Glutamatergic neuron (in vitro differentiated cells): ENCODE measurements around the gene FAM8A1. TPM values are rescaled to one million over a fixed set of nuclear protein-coding genes. Genes with fewer than 3 reads are reported as not detected.
A peak's percentile ranks its signal among the peaks of the same experiment; 100 is the strongest.
"Not testable (repeated sequence)": the region's sequence is repeated elsewhere in the genome, so short reads cannot be mapped to it uniquely, and the experiment has no call there.

Source experiments
- DNase-seq: peaks from one replicate; pipeline ENCODE4 v3.0.0; 2022
- H3K27ac Mint-ChIP-seq: one replicate; pipeline ENCODE4 v1.8.0; 2020; ENCODE audit warnings: mild to moderate bottlenecking, mixed read lengths, inconsistent platforms; ENCODE audit not compliant: unreplicated experiment
- H3K27me3 Mint-ChIP-seq: one replicate; pipeline ENCODE4 v1.8.0; 2020; ENCODE audit warnings: mild to moderate bottlenecking, moderate library complexity, mixed read lengths, inconsistent platforms; ENCODE audit not compliant: unreplicated experiment
- H3K36me3 Mint-ChIP-seq: one replicate; pipeline ENCODE4 v1.8.0; 2020; ENCODE audit warnings: mild to moderate bottlenecking, mixed read lengths, inconsistent platforms; ENCODE audit not compliant: unreplicated experiment
- H3K4me1 Mint-ChIP-seq: one replicate; pipeline ENCODE4 v1.8.0; 2020; ENCODE audit warnings: mild to moderate bottlenecking, low read depth, mixed read lengths, inconsistent platforms; ENCODE audit not compliant: unreplicated experiment
- H3K4me3 Mint-ChIP-seq: one replicate; pipeline ENCODE4 v1.8.0; 2020; ENCODE audit warnings: mild to moderate bottlenecking, mixed read lengths, inconsistent platforms; ENCODE audit not compliant: unreplicated experiment
- H3K9me3 Mint-ChIP-seq: one replicate; pipeline ENCODE4 v1.8.0; 2020; ENCODE audit warnings: mild to moderate bottlenecking, moderate library complexity, mixed read lengths, inconsistent platforms; ENCODE audit not compliant: unreplicated experiment
- total RNA-seq: library from RNA; stranded (reverse); fragmentation: NEBNext Ultra II Directional; extraction: Animal tissue kit (Norgen Biotek cat#: 25700); gene quantifications from one replicate; pipeline ENCODE4 v1.2.1, GENCODE V29; 2021; ENCODE audit not compliant: unreplicated experiment
- TF ChIP-seq, protein P1 (sequence below): fragments of 200-600 bp; sonication (generic); IDR thresholded peaks from one replicate; pipeline ENCODE4 v1.5.0; 2021; ENCODE audit not compliant: partially characterized antibody, unreplicated experiment

FAM8A1 gene
- total RNA-seq, 1 donor from 2014 or later, result 16.5 TPM

DNA sequence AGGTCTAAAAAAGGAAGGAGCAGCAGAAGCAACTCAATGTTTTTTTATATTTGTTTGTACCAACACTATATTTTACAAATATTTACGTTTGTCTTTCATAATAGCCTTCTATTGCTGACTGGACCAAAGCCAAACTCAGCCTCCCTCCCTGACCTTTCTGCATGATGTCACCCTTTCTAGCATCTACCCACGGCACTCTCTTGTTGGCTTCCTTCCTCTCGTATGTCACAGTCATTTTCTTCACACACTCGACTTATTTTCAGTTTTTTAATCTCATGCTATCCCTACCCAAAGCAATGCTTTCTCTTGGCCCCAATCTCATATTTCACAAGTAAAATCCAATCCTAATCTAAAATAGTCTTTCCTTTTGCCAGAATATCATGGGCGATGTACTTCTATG lies 16.3 kb upstream of the FAM8A1 start:
- TF ChIP-seq, protein P1, sequence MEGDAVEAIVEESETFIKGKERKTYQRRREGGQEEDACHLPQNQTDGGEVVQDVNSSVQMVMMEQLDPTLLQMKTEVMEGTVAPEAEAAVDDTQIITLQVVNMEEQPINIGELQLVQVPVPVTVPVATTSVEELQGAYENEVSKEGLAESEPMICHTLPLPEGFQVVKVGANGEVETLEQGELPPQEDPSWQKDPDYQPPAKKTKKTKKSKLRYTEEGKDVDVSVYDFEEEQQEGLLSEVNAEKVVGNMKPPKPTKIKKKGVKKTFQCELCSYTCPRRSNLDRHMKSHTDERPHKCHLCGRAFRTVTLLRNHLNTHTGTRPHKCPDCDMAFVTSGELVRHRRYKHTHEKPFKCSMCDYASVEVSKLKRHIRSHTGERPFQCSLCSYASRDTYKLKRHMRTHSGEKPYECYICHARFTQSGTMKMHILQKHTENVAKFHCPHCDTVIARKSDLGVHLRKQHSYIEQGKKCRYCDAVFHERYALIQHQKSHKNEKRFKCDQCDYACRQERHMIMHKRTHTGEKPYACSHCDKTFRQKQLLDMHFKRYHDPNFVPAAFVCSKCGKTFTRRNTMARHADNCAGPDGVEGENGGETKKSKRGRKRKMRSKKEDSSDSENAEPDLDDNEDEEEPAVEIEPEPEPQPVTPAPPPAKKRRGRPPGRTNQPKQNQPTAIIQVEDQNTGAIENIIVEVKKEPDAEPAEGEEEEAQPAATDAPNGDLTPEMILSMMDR, result no peak
- peaks cover 5% of the 10 kb centered on the region for H3K27me3 Mint-ChIP-seq
- no peak overlapping the region for H3K4me3 Mint-ChIP-seq
- DNase-seq, result no peak
- peaks cover 6% of the 10 kb centered on the region for H3K36me3 Mint-ChIP-seq
- H3K27ac Mint-ChIP-seq, result no peak overlapping the region
- peaks cover under 1% of the 10 kb centered on the region for H3K4me1 Mint-ChIP-seq
- H3K9me3 Mint-ChIP-seq, result peaks cover 4% of the 10 kb centered on the region

DNA sequence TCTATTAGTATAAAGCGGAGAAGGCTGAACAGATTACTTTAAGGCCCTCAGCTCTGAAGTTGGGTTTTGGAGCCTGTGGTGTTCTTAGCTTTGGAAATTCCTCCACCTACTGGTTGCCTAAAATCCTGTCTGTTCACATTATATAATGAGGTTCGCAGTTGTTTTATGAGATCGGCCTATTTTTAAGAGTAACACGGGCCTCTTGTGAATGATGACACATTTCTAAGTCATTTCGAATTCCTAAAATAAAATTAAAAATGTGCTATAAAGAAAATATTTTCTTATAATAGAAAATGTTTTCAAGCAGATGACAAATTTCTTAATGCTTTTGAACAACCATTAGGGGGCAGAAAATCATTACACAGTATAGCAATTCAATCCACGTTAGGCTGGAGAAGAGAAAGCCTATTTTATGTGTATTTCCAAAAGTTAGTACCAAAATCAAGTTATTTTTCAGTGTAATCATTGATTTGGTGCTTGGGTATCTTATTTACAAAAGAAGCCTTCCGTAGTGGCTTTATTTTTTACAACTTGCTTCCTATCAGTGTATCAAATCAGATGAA lies 15.8 kb upstream of the FAM8A1 start:
- peaks cover 5% of the 10 kb centered on the region for H3K27me3 Mint-ChIP-seq
- H3K4me1 Mint-ChIP-seq, result peaks cover 6% of the 10 kb centered on the region
- peaks cover 6% of the 10 kb centered on the region for H3K36me3 Mint-ChIP-seq
- no peak overlapping the region for H3K27ac Mint-ChIP-seq
- H3K9me3 Mint-ChIP-seq, result peaks cover 4% of the 10 kb centered on the region
- no peak for DNase-seq
- TF ChIP-seq, protein P1, result peak; percentile 81
- H3K4me3 Mint-ChIP-seq, result no peak overlapping the region

DNA sequence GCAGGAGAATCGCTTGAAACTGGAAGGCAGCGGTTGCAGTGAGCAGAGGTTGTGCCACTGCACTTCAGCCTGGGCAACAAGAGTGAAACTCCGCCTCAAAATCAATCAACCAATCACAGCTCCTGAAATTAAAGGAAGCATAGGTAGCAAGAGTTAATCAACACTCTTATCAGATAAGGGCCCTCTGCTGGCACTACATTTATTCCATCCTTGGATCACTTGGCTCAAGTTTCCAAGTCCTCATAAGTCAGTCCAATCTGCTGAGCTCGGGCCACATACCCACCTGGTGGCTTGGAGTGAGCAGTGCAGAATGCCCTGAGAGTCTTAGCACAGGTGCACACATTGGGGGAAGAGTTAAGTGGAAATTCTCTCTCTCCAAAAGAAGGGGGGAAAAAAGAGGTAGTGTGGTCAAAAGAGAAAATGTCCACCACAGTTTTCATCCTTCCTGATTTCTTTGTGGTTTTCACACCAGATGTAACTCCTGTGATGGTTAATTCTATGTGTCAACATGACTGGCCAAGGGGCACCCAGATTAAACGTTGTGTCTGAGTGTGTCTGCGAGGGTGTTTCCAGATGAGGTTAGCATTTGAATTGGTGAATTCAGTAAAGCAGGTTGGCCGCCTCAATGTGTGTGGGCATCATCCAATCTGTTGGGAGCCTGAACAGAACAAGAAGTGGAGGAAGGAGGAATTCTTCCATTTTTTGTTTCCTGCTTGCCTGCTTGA lies 14.2 kb upstream of the FAM8A1 start:
- H3K36me3 Mint-ChIP-seq, result peaks cover 5% of the 10 kb centered on the region
- no peak overlapping the region for H3K27ac Mint-ChIP-seq
- no peak overlapping the region for H3K4me3 Mint-ChIP-seq
- no peak for DNase-seq
- TF ChIP-seq, protein P1, result peak; percentile 32
- peaks cover 9% of the 10 kb centered on the region for H3K4me1 Mint-ChIP-seq
- H3K9me3 Mint-ChIP-seq, result peaks cover 4% of the 10 kb centered on the region
- H3K27me3 Mint-ChIP-seq, result peaks cover 5% of the 10 kb centered on the region

DNA sequence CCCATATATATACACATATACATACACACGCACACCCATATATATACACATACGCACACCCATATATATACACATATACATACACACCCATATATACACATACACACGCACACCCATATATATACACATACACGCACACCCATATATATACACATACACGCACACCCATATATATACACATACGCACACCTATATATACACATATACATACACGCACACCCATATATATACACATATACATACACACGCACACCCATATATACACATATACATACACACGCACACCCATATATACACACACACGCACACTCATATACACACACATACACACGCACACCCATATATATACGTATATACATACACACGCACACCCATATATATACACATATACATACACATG lies 13.5 kb upstream of the FAM8A1 start:
- not testable (repeated sequence) for DNase-seq, H3K4me1 Mint-ChIP-seq, H3K9me3 Mint-ChIP-seq, H3K36me3 Mint-ChIP-seq, H3K27ac Mint-ChIP-seq, H3K27me3 Mint-ChIP-seq, H3K4me3 Mint-ChIP-seq

DNA sequence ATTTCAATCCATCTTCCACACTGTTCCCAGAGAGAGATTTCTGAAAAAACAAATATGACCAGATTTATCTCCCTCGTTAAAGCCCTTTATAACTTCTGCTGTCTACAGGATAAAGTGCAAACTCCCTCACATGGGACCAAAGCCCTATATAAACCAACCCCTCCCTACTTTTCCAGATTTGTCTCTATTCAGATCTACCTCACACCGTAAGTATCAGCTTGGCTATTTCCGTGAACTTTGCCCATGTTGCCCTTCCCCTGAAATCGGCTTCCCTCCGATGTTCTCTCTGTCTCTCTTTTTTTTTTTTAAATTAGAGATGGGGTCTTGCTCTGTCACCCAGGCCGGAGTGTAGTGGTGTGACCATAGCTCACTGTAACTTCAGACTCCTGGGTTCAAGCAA lies 12.1 kb upstream of the FAM8A1 start:
- Mint-ChIP-seq H3K9me3 (no peaks in the 10 kb centered on the region), H3K27me3 (peaks cover 5% of the 10 kb centered on the region), H3K27ac (no peak overlapping the region), H3K4me3 (no peak overlapping the region), H3K4me1 (peaks cover 9% of the 10 kb centered on the region), H3K36me3 (no peaks in the 10 kb centered on the region)
- no peak for DNase-seq
- TF ChIP-seq, protein P1, result no peak
